ENCODE measurements around the gene OCIAD1.

Gene OCIAD1

DNA sequence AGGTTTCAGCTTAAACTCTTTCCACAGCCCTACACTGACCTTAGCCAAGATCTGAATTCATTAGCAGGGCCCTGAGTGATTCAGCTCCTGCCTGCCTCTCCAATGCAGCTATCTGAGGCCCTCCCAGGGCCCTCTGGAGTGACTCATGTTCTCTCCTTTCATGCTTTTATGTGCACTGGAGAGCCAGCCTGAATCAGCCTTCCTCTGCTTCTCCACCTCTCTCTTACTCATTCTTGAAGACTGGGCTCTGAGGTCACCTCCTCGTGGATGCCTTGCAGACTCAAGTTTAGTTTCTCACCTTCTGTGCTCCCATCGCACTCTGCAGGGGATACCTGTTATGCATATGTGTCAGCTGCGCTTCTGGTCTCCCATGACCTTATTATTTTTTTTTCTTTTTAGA, 78.8 kb downstream of the OCIAD1 start:
- Histone ChIP-seq H3K36me3 (no peaks in the 10 kb centered on the region), H3K27ac (no peak overlapping the region), H3K4me1 (ENCODE audit: control insufficient read depth in 1 of 2, insufficient read depth in 1 of 2, low read depth in 1 of 2, low read length in 1 of 2) (peaks cover 4 to 12% of the 10 kb centered on the region in 2 experiments), H3K4me3 (ENCODE audit: low read depth in 1 of 2, low read length in 1 of 2) (no peak overlapping the region), H3K27me3 (peaks cover 18% of the 10 kb centered on the region), H3K9me3 (no peaks in the 10 kb centered on the region)
- TF ChIP-seq, protein P1, sequence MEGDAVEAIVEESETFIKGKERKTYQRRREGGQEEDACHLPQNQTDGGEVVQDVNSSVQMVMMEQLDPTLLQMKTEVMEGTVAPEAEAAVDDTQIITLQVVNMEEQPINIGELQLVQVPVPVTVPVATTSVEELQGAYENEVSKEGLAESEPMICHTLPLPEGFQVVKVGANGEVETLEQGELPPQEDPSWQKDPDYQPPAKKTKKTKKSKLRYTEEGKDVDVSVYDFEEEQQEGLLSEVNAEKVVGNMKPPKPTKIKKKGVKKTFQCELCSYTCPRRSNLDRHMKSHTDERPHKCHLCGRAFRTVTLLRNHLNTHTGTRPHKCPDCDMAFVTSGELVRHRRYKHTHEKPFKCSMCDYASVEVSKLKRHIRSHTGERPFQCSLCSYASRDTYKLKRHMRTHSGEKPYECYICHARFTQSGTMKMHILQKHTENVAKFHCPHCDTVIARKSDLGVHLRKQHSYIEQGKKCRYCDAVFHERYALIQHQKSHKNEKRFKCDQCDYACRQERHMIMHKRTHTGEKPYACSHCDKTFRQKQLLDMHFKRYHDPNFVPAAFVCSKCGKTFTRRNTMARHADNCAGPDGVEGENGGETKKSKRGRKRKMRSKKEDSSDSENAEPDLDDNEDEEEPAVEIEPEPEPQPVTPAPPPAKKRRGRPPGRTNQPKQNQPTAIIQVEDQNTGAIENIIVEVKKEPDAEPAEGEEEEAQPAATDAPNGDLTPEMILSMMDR (IDR thresholded peaks at IDR 0.05): no peak

DNA sequence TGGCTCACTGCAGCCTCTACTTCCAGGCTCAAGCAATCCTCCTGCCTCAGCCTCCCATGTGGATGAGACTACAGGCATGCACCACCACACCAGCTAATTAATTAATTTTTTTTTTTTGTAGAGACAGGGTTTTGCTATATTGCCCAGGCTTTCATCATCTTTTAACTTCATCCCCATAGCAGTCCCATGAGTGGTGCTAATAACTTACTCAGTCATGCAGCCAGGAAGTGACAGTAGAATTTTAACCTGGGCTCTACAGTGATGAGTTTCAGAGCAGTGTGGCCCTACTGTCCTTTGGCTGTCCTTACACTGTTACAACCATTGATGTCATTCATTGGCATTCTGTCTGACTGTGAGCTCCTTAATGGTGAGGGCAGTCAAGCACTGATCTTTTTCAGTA, 79.6 kb downstream of the OCIAD1 start:
- H3K9me3 ChIP-seq: no peaks in the 10 kb centered on the region
- H3K4me3 ChIP-seq (ENCODE audit: low read depth in 1 of 2, low read length in 1 of 2): no peak overlapping the region
- H3K27me3 ChIP-seq: peaks cover 17% of the 10 kb centered on the region
- H3K36me3 ChIP-seq: no peaks in the 10 kb centered on the region
- H3K4me1 ChIP-seq (ENCODE audit: control insufficient read depth in 1 of 2, insufficient read depth in 1 of 2, low read depth in 1 of 2, low read length in 1 of 2): peaks cover 4 to 12% of the 10 kb centered on the region in 2 experiments
- TF ChIP-seq, protein P1 (IDR thresholded peaks at IDR 0.05): no peak
- H3K27ac ChIP-seq: no peak overlapping the region

Measured in neutrophil (primary cell).